ENCODE results near the gene CNTNAP5.
A peak's percentile ranks its signal among the peaks of the same experiment; 100 is the strongest.

The CNTNAP5 gene

GRCh38 chr2:124161542-124161941 is 136.5 kb downstream of the CNTNAP5 start:
- DNase-seq = no peak

- no peak for DNase-seq
These were observed 137.2 kb downstream of the CNTNAP5 start for GRCh38 chr2:124162256-124162655.

- peak; percentile 17 for DNase-seq
These were observed 138.8 kb downstream of the CNTNAP5 start for GRCh38 chr2:124163840-124164239.

DNA sequence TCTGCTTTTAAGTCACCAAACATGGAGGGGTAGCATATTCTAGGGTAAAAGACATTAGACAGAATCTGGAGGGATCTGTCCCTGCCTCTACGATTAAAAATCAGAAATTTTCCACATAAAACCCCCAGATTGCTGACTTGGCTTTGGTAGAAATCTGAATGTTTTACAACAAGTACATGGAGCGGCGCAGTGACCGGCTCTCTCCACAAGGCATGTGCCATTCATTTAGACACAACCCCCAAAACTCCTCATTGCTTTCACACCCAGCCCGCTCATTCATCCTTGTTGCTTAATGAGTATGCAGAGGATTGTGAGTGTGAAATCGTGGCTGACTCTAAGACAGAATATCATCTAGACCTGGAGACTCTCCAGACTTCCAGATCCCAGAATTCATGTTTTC is 140.6 kb downstream of the CNTNAP5 start:
- DNase-seq = no peak

DNA sequence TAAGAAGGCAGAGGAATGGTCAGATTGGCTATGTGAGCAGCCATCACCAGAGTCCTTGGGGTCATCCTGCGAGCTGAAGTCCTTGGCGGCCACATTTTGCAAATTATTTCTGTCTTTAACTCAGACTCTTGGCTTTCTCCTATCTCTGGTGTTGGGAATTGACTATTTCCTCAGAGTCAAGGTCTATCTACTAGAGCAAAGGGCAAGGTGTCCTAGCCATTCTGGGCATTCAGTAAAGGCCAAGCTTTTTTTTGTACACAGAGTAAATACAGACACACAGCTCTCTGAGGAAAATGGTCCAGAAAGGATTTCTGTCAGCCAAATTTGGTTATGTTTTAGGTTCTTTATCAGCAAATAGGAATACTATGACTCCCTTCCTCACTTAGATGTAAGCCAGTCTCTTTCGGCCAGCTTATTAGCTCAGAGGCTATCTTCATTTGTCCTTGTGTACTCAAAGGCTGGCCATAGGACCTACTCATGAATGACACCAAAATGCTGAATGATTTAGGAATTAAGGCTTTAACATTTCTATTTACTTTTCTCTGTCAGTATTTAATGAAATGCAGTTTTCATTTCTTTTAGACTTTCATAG is 146.5 kb downstream of the CNTNAP5 start:
- DNase-seq = no peak

DNA sequence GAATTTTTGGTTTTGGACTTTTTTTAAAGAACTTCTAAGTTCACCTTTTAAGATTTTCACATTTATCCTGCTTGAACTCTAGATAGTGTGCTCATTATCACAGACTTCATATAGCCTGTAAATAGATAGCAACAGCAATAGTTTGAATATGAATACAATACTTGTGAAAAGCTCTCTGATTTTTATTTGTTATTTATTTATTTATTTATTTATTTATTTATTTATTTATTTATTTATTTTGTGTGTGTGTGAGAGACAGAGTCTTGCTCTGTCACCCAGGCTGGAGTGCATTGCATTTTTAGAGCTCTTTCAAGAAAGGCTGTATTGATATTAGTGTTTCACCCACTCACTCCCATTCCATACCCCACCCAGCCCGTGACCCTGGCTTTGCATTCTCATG is 153.6 kb downstream of the CNTNAP5 start:
- no peak for DNase-seq

DNA sequence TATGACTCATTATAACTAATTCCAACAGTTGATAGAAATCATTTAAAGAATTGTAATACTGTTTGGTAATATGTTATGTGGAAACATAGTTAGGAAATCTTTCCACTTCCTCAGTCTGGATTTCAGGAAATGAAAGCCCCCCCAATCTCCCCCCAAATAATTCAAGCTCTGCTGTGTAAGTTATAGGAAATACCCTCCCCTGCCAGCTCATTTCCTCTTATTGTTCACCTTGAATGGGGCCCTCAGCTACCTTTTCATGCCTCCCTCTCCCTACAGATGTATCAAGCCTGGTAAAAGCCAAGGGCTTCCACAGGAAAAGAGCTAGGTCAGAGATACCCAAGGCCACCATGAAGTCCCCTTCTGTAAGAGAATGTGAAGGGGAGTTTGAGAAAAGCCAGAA is 155.5 kb downstream of the CNTNAP5 start:
- DNase-seq = no peak

GRCh38 chr2:124186801-124187200 is 161.7 kb downstream of the CNTNAP5 start:
- DNase-seq = no peak

GRCh38 chr2:124187948-124188347 is 162.9 kb downstream of the CNTNAP5 start:
- no peak for DNase-seq

GRCh38 chr2:124193706-124194105 is 168.6 kb downstream of the CNTNAP5 start:
- DNase-seq = no peak

- DNase-seq = no peak
These were observed 176.6 kb downstream of the CNTNAP5 start for GRCh38 chr2:124201713-124202112.

DNA sequence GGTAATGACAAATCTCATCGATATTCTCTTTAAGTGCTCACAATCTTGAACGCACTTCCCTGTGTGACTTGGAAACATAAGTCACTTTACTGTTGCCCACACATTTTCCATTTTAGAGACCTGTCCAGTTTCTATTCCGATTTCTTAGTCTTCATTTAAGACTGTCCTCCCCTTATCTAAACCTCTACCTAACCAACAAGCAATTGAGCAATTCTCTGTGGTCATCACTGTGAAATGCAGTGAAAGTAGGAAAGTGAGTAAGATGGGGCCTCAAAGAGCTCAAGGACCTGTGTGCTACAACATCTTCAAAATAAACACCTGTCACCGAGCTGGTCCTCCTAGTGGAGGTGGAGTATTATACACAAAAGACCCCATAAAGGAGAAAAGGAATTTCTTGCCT is 184.4 kb downstream of the CNTNAP5 start:
- DNase-seq = no peak

DNA sequence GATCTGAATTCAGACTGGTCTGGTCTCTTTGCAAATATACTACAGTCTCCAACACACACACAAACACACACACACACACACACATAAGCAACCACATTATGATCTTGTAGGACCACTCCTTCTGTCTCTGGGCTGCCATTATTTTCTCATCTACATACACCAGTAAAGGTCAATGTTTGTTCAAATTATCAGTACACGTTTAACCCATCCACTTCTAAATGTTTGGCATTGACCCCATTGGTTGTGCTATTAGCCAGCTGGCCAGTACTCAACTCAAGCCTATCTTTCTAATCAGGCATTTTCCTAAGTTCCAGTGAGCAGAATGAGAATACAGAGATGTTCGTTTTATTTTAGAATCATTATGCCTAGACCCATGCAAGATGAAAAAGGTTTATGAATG is 186.4 kb downstream of the CNTNAP5 start:
- no peak for DNase-seq

GRCh38 chr2:124213977-124214587 is 189.0 kb downstream of the CNTNAP5 start:
- DNase-seq = no peak

DNA sequence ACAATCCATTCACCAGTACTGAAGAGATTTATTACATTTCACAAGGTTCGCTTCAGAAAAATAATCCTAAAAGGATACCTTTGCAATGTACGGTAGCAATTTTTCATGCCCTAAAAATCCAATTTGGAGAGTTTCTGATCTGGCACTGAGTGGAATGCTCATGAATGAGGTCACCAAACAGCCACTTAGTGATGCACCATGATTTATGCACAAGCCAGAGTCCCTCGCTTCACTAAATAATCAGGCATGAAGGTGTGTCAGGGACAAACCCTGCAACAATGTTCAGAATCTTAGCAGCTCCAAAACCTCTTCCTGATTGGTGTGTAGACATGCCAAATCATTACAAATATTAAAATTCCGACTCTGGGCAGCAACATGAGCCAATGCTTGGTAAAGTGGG is 221.1 kb downstream of the CNTNAP5 start:
- DNase-seq = no peak

DNA sequence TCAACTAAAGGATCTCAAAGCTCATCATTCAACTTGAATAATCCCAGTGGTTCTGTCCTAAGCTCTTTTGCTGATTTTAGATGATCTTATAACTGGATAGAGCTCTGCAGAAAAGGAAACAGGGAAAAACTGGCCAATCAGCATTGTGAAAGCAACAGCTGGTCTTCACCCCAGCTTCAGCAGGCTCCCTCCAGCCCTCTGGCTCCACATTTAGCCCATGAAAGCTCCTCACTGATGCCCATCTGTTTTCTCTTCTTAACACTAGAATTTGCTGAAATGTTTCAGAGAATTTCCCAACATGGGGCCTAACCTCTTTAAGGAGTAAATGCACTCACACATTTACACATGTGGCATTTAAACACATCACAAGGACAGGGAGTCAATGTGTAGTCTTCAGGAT is 223.3 kb downstream of the CNTNAP5 start:
- no peak for DNase-seq

GRCh38 chr2:124250433-124250832 is 225.3 kb downstream of the CNTNAP5 start:
- DNase-seq = no peak

- DNase-seq = no peak
These were observed 229.5 kb downstream of the CNTNAP5 start for GRCh38 chr2:124254621-124255020.

DNA sequence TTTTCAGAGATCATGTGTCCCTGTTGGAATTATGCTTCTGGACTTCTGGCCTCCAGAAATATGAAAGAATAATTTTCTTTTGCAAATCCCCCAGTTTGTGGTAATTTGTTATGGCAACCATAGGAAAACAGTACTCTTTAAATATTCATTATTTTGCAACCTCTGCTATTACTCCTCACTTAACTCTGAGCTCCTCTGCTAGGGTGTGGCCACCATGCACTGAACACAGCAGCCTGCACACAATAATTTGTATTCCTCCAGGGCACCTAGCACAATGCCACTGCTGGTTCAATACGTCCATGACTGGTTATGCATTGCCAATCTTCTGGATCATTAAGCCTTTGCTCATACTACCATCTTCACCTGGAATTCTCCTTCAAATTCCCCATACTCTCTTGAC is 232.0 kb downstream of the CNTNAP5 start:
- DNase-seq = no peak

- peak; percentile 60 for DNase-seq
These were observed 233.2 kb downstream of the CNTNAP5 start for GRCh38 chr2:124258140-124258880.

GRCh38 chr2:124261456-124261855 is 236.4 kb downstream of the CNTNAP5 start:
- no peak for DNase-seq

- DNase-seq = no peak
These were observed 239.5 kb downstream of the CNTNAP5 start for GRCh38 chr2:124264551-124265091.

DNA sequence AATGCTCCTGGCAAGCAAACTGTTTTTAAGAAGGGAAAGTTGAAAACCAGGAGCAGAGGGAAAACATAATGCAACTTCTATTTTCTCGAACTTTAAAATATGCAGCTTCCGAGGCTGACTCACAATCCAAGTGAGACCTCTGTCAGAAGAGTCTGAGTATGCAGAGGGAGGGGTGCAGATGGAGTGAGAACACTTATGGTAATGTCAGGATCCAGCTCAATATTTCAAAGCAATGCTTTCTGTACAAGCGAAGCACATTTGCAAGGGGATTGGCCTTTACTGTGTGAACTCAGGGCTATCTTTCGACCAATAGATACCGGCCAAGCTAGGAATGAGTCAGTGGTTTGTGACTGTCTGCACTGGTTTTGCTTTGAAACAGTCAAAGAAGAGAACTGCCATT is 242.7 kb downstream of the CNTNAP5 start:
- DNase-seq = peak; percentile 26

- DNase-seq = no peak
These were observed 244.3 kb downstream of the CNTNAP5 start for GRCh38 chr2:124269348-124269747.
